HG03469 (cell line): ENCODE measurements around the gene TCP11L1.
"Not testable (repeated sequence)": the region's sequence is repeated elsewhere in the genome, so short reads cannot be mapped to it uniquely, and the experiment has no call there.

Experiments used
- ATAC-seq: cut with Tn5 transposase; IDR thresholded peaks from one replicate; pipeline ENCODE4 v1.9.1; 2021; ENCODE audit warnings: mild to moderate bottlenecking, moderate library complexity, moderate number of reproducible peaks; ENCODE audit not compliant: unreplicated experiment

Gene TCP11L1

GRCh38 chr11:33027846-33028536 is 11.4 kb upstream of the TCP11L1 start:
- ATAC-seq = no peak

- no peak for ATAC-seq
Observed at GRCh38 chr11:33028537-33028914, 10.8 kb upstream of the TCP11L1 start.

- not testable (repeated sequence) for ATAC-seq
Observed at GRCh38 chr11:33029218-33029617, 10.2 kb upstream of the TCP11L1 start.

- no peak for ATAC-seq
Observed at GRCh38 chr11:33033493-33033892, 5.9 kb upstream of the TCP11L1 start.

- ATAC-seq = no peak
Observed at GRCh38 chr11:33035011-33035410, 4.4 kb upstream of the TCP11L1 start.

GRCh38 chr11:33040033-33040861 is 875 bp downstream of the TCP11L1 start:
- ATAC-seq = no peak

GRCh38 chr11:33040862-33041453 is 1.6 kb downstream of the TCP11L1 start:
- ATAC-seq = no peak

- ATAC-seq = no peak
Observed at GRCh38 chr11:33043221-33043830, 4.0 kb downstream of the TCP11L1 start.

- no peak for ATAC-seq
Observed at GRCh38 chr11:33044285-33044756, 4.9 kb downstream of the TCP11L1 start.

- no peak for ATAC-seq
Observed at GRCh38 chr11:33045551-33046255, 6.3 kb downstream of the TCP11L1 start.

- ATAC-seq = not testable (repeated sequence)
Observed at GRCh38 chr11:33048701-33049100, 9.3 kb downstream of the TCP11L1 start.

GRCh38 chr11:33049565-33050408 is 10.4 kb downstream of the TCP11L1 start:
- not testable (repeated sequence) for ATAC-seq

GRCh38 chr11:33052231-33052630 is 12.9 kb downstream of the TCP11L1 start:
- no peak for ATAC-seq

- no peak for ATAC-seq
Observed at GRCh38 chr11:33055375-33055774, 16.0 kb downstream of the TCP11L1 start.

- ATAC-seq = no peak
Observed at GRCh38 chr11:33057284-33057683, 17.9 kb downstream of the TCP11L1 start.

GRCh38 chr11:33059331-33060007 is 20.1 kb downstream of the TCP11L1 start:
- ATAC-seq = no peak

- no peak for ATAC-seq
Observed at GRCh38 chr11:33060271-33060670, 20.9 kb downstream of the TCP11L1 start.

- no peak for ATAC-seq
Observed at GRCh38 chr11:33062137-33062536, 22.8 kb downstream of the TCP11L1 start.

- ATAC-seq = peak; percentile 55
Observed at GRCh38 chr11:33063326-33063881, 24.0 kb downstream of the TCP11L1 start.
